CD4-positive, alpha-beta T cell treated with Interleukin-6 at 100 ng/mL for 8 hours (primary cell): ENCODE measurements around the gene EXOSC6.
"Not testable (repeated sequence)": the region's sequence is repeated elsewhere in the genome, so short reads cannot be mapped to it uniquely, and the experiment has no call there.

Experiments used
- DNase-seq: peaks from one replicate; pipeline ENCODE4 v3.0.0-alpha.2; 2020; ENCODE audit warnings: mixed read lengths, low spot score

Gene EXOSC6

DNA sequence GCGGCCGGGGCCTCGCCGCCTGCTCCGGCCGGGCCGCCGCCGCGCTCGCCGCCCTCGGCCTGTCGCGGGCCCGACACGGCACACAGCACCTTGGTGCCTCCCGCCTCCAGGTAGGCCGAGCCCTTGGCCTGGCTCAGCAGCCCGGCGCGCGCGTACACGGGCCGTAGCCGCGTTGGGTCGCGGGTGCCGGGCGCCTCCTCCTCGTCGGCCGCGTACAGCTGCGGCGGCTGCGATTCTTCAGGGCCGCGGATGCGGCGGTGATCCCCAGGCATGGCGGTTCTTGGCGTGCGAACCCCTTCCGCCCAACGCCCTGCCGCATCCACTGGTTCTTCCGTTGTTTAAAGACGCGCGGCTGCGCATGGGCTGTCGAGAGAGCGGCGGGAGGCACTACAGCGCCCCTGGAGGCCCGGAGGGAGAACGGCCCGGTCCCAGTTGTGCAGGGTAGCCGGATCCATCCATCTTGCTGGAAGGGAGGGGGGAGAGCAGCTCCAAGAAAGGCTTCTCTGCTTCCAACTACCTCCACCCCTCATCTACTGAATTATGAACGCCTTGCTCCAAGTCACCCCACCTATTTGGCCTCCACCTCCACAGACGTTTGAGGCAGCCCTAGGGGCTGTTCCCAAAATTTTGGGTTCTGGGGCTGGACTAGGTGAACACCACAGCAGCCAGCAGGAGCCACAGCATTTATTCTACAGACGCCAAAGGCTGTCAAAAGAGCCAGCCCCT is at the start of gene EXOSC6:
Gene EXOSC6, minus strand, starts transcription at position 312 of the 726 bp plus-strand sequence. Its CDS starts 40 bp downstream, at position 272.
- peak; percentile 92 for DNase-seq

DNA sequence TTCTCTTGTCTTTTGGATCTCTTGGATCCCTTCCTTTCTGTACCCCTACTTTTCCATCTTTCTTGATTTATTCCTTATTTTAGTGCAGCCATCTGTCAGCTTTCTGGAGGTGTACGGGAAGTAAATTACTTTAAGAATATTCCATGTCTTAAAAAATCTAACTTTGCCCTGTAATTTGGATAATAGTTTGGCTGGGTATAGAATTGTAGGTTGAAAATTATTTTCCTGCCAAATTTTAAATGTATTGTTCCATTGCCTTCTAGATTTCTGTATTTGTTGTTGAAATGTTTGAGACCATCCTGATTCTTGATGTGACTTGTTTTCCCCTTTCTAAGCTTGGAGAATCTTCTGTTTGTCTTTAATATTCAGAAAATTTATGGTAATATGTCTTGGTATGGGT is 49.4 kb upstream of the EXOSC6 start:
- DNase-seq, result no peak

DNA sequence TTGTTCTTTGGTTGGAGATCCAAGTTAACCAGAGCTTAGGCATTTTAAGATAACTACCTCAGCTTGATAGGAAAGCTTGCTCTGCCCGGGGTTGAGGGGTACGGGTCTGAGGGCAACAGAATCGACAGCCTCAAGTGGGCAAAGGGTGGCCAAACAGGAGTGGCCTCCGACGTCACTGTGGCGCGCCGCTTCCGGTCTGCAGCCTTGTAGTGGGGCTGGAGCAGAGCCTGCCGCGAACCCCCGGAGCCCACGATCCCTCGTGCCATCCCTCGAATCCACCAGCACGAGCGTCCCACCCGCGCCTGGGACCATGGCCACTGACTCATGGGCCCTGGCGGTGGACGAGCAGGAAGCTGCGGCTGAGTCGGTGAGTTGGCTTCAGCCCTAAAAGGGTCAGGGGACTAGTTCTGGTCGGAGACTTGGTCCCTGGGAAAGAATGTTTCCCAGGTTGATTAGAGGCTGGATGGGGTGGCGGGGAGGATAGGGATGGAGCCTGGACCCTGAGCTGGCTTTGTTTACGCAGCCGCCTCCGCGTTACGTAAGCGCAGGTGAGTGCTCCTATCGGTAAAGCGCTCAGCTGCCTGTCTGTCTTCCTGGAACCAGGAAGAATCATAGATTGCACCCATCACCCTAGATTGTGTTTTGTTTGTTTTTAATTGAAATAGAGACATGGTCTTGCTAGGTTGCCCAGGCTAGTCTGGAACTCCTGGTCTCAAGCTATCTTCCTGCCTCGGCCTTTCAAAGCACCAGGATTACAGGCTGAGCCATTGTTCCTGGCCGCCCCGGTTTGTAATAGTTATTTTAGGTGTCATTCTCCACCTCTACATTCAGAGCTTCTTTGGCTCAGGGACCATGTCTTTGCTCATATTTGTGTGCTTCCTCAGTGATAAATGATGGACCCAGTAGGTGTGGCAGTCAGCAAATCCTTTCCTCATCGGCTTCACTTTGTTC is 47.5 kb upstream of the EXOSC6 start, which contains the start of gene DDX19B:
Gene DDX19B, plus strand, starts transcription at position 199 of the 951 bp plus-strand sequence. Its CDS starts 112 bp downstream, at position 311.
- DNase-seq, result peak; percentile 54

DNA sequence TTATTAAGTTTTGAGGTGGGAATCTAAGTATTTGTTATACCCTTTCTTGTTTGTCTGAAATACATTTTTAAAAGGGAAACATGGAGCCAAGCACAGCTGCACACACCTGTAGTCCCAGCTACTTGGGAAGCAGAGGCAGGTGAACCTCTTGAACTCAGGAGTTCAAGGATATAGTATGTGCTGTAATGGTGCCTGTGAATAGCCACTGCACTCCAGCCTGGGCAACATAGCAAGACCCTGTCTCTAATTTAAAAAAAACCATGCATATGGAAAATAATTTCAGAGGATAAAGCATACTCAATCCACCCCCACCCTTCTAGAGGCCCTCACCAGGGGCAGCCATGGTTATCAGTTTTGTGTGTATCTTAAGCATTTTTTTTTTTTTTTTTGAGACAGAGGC is 43.9 kb upstream of the EXOSC6 start:
- no peak for DNase-seq

DNA sequence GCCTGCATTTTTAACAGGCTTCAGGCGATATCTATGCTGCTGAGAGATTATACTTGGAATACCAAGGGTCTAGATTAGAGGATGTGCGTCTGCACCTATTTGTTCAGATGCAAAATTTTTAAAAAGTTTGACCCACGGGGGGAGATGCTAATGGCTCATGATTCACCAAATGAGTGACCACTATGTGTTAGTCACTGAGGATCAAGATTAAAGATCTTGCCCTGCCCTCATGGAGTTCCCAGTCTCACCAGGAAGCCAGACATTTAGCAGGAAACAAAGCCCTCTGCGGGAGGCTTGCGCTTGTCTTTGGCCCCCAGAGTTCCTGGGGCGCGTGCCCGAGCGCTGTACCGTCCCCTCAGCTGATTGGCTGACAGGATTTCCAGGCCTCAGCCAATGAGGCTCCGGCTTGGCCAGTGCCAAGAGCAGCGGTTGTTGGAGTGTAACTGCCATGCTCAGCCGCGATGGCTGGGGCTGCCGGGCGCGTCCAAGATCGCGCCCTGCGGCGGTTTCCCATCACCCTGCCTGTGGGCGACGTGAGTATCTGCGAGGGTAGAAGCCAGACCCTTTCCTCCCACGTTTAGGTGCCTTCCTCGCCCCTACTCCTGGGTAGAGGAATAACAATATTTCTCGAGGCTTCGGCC is 42.8 kb upstream of the EXOSC6 start:
- DNase-seq, result no peak

DNA sequence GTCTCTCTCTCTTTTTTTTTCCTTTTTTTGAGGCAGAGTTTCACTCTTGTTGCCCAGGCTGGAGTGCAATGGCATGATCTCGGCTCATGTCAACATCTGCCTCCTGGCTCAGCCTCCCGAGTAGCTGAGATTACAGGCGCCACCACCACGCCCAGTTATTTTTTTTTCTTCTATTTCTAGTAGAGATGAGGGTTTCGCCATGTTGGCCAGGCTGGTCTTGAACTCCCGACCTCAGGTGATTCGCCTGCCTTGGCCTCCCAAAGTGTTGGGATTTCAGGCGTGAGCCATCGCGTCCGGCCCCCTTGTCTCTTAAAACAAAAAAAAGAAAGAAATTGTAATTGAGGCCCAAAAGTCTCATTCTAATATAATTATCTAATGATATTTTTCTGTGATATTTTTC is 40.4 kb upstream of the EXOSC6 start:
- DNase-seq, result not testable (repeated sequence)

DNA sequence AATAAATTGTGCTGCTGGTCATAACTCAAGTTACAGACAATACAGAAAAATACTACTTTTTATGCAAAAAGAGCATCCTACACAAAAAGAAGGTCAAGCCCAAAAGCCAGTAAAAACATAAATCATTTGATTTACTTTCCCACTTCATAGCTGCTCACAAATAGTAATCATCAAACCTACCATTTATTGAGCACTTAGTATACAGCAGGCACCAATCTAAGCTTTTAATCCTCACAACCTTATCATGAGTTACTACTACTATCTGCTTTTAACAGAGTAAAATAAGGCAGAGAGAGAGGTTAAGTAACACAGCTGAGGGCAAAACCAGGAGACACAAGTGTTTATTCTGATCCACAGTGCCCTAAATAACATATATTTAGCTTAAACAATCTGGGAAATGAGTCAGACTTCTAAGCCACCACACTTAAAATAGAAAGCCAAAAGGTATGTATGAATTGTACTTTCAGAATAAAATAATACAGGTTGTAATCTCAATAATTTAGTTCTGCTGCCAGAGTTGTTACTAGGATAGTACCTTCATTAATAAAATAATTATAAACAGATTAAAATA is 39.3 kb upstream of the EXOSC6 start:
- no peak for DNase-seq

DNA sequence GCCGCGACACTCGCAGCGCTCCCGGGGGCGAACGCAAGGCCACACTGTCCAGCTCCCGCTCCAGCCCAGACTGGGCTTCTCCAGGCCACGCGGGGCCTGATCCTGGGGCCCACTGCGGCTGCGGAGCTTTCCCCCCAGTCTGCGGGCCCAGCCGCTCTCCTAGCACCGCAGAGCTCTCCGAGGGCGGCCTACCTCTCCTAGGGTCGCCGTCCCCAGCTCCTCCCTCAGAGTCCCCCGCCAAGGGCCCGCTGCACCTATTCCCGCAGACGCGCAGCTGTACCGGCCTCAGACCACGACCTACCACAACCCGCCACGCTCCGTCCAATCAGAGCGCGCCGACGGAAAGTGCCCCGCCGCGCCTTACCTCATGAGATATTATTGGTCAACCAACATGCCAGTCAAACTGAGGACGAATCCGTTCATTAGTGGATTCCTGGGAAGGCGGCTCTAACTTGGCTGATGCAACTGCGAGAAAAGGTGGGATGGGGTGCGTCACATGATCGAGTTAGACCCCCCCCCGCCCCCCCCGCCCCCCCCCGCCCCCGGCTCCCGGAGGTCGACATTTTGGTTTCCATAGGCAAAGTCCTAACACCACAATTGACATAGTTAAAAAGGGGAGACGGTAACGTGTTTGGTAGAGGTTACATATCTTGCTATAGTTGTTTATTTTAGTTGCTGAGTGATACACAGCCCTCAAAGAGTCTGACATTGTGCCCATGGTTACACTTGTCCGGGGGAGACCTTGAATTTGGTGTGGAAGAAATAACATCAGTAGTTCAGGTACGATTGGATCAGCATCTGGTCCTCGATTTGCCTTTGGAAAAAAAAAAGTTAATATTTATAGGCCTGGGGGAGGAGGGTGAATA is 37.7 kb upstream of the EXOSC6 start, which contains the start of gene AARS1:
Gene AARS1, minus strand, starts transcription at position 278 of the 866 bp plus-strand sequence. CDS start 6,743 bp downstream, outside the sequence.
- peak; percentile 98 for DNase-seq

DNA sequence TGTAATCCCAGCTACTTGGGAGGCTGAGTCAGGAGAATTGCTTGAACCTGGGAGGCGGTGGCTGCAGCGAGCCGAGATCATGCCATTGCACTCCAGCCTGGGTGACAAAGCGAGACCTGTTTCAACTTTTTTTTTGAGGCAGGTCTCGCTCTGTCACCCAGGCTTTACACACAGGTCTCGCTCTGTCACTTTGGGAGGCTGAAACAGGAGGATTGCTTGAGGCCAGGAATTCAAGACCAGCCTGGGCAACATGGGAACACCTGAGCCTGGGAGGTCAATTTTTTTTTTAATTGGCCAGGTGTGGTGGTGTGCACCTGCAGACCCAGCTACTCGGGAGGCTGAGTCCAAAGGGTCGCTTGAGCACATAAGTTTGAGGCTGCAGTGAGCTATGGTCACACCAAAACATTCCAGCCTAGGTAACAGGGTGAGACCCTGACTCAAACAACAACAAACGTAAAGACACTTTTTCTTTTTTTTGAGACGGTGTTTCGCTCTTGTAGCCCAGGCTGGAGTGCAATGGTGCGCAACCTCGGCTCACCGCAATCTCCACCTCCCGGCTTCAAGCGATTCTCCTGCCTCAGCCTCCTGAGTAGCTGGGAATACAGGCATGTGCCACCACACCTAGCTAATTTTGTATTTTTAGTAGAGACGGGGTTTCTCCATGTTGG is 35.7 kb upstream of the EXOSC6 start:
- DNase-seq, result not testable (repeated sequence)

DNA sequence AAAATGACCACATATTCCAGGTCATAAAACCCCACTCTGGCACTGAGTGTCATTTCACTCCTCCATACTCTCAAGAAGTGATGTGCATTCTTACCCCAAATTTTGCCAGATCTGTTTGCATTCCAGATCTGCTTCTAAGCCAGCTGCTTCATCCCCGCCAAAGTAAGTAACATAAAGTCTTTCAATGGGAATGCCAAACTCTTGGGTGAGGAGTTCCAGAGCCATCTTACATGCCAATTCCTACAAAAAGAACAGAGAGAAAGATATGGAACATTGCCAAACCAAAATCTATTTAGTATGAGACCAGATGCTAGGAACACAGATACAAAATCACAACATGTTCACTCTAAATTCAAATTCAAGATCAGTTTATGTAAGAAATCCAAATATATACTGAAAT is 24.7 kb upstream of the EXOSC6 start:
- DNase-seq, result no peak

DNA sequence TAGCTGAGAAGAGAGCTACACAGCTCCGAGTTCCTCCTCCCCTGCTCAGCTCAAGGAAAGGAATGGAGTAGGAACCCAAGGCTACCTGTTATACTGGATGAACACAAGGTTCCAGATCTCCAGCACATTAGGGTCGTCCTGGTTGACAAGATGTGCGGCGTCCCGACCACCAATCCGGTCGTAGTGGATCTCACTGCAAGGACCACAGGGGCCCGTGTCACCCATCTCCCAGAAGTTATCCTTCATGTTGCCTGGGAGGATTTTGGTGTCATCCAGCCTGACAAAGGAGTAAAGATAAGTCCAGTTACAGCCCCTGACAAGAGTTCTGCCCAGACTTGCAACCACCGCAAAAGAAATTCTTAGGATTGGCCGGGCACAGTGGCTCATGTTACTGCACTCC is 20.0 kb upstream of the EXOSC6 start:
- no peak for DNase-seq

DNA sequence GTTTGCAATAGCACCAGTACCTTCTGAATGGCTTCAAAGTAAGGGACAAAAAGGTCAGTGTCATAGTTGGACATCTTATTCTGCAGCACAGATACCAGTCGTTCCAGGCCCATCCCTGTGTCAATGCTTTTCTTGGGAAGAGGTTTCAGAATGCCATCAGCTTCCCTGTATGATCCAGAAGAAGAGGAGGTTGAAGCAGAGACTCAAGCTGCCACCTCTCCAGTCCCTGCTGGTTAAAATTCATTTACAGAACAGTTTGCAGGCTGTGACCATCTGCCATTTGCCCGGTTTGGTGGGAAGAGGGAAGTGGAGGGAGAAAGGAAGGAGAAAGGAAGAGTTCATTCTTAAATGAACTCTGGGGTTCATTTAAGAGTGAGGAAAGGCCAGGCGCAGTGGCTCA is 18.4 kb upstream of the EXOSC6 start:
- no peak for DNase-seq

DNA sequence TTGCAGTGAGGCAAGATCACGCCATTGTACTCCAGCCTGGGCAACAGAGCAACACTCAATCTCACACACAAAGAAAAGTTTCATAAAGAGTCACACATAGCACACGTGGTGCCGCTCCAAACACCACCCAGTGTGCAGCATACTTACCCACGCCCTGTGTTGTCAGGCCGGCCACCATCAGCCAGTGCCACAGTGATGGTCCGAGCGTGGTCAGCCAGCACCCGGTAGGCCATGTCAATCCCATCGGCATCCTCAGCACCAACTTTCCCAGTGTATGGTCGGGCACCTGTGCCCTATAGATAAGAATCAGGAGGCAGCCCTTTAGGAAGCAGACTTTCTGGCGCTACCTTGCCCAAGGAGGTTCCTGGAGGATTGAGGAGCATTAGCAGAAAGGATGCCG is 17.7 kb upstream of the EXOSC6 start:
- DNase-seq, result no peak

DNA sequence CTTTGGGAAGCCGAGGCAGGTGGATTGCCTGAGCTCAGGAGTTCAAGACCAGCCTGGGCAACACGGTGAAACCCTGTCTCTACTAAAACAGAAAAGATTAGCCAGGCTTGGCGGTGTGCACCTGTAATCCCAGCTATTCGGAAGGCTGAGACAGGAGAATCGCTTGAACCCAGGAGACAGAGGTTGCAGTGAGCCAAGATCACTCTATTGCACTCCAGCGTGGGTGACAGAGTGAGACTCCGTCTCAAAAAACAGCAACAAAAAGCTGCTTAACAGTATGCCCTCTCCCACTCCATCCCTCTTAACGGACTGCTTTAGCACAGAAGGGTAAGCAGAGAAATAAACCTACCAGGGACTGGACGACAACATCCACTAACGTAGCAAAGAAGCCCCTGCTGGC is 16.2 kb upstream of the EXOSC6 start:
- not testable (repeated sequence) for DNase-seq

DNA sequence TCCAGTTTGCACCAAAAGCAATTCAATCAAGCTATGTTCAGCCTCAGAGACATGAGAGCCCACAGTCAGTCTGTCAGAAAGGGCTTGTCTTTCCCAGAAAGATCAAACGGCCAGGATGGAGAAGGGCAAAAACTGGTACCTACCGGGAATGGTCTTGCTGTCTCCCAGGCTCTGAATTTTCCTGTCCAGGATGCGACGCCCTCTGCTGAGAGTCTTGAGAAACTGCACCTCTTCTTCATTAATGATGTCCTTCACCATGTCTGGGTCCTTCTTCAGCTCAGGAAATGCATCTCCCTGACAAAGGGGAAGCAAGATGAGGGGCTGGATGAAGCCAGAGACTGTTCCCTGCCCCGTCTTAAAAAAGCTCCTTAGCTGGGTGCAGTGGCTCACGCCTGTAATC is 15.8 kb upstream of the EXOSC6 start:
- DNase-seq, result peak; percentile 14

DNA sequence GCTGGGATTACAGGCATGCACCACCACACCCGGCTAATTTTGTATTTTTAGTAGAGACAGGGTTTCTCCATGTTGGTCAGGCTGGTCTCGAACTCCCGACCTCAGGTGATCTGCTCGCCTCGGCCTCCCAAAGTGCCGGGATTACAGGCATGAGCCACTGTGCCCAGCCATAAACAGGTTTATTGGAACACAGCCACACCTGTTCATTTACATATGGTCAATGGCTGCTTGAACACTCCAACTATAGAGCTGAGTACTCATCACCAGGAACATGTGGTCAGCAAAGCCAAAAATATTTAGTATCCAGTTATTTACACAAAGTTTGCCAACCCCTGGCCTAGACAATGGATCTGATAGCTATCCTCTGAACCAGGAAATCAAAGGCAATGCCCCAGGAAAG is 8.2 kb upstream of the EXOSC6 start:
- not testable (repeated sequence) for DNase-seq

DNA sequence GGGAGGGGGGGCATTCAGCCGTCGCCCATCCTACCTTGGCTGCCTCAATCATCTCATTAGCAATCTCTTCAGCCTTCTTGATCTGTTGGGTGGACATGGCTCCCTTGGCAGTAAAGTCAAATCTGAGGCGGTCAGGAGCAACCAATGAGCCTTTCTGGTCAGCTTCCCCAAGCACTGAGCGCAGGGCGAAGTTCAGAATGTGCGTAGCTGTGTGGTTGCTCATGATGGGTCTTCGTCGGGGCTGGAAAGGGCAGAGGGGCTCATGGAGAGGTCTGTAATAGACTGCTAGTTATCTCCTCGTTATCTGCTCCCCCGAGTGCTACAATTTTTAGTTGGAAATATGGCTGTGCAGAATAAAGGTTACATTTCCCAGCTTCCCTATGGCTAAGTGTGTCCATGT is 7.2 kb upstream of the EXOSC6 start:
- no peak for DNase-seq

DNA sequence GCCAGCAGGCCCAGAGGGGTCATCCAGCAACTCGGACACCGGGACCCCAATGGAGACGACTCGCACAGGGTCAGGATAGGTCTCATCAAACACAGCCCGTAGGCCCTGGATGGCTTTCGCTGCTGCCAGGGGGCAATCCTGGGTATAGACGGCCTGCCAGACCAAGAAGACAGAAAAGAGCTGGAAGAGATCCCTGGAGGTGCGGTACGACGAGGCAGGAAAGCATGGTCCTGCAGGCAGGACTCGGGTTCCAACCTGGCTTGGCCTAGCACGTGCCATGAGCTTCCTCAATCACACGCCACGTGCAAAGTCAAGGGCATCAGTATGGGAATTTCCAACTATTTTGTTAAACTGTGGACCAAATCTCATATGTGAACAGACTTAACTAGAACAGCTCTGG is 6.3 kb upstream of the EXOSC6 start:
- no peak for DNase-seq

DNA sequence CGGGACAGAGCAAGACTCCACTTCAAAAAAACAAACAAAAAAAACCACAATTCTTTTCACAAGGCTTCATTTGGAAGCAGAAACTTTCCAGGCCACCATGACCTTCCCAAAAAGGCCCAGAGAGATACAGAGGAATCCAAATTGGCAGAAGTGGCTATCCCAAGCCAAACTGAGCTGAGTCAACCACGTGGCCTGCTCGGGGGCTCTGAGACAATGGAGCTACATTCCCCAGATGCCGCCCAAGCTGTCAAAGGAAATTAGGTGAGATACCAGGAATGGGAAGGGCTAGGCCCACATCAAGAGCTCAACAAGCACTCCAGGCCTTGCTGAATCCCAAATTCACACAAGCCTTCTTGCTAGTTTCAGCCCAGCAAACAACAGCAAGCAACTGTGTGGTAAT is 5.7 kb upstream of the EXOSC6 start:
- no peak for DNase-seq

DNA sequence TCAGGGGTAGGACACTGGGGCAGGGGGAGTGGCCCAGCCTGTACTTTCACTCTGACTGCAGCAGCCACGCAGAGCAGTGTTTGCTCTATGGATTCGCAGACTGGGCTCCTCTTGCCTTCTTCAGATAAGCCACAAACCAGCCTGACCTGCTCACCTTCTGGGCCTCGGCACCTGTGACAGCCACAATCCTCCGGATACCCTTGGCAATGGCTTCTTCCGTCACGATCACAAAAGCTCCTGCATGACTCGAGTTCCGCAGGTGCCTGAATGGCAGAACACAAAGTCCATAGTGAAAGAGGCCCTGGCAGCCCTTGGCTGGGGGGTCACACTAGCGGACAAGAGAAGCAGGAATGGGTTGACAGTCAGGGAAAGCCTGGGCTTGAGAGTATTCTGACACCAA is 3.8 kb upstream of the EXOSC6 start:
- DNase-seq, result no peak

DNA sequence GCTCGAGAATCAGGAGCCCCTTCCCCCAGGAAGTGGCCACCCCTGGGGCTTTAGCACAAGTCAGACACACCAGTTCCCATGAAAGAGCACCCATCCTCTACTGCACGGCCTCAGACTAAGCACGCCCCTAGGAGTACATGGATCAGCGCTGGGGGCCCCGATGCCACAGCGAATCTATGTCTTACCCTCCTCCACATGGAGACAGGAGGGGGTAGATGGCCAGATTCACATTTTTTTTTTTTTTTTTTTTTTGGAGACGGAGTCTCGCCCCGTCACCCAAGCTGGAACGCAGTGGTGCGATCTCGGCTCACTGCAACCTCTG is 3.2 kb upstream of the EXOSC6 start:
- DNase-seq, result no peak
